PFSK-1 (cell line): Measurements from ENCODE around the gene WDR11.

Experiments
- POLR2AphosphoS5 ChIP-seq: IDR thresholded peaks from 2 replicates; pipeline ENCODE4 v1.6.1; 2012; ENCODE audit warnings: low read depth, mild to moderate bottlenecking, control low read depth, low read length, moderate library complexity
- TAF1 ChIP-seq: IDR thresholded peaks from 2 replicates; pipeline ENCODE4 v1.6.1; 2012; ENCODE audit warnings: low read length, control low read depth, borderline replicate concordance; ENCODE audit not compliant: insufficient read depth

DNA sequence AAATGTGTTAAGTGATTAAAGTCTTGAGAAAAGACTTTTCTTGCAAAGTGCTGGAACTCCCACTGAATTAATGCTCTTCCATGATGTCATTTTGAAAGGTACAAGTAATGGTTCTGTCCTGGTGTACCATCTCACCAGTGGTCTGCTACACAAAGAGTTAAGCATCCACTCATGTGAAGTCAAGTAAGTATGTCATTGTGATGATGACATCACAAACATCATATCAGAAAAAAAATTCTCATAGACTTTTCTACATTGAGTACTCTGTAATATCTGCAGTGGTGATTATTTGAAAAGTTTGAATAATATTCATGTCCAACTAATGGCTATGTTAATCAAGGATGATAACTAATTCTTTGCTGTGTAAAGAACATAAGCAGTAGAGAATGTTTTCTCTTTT lies 22.6 kb downstream of the WDR11 start:
- TF ChIP-seq TAF1 (no peak), POLR2AphosphoS5 (no peak)
